Measurements from ENCODE around the gene YIF1A. TPM values are rescaled to one million over a fixed set of nuclear protein-coding genes. Genes with fewer than 3 reads are reported as not detected.

The YIF1A gene
- total RNA-seq, 4 donors from 2014 or later: 39.4 to 79.3 (median 64.5) TPM

- no peak overlapping the region for H3K4me3 ChIP-seq
- H3K27ac ChIP-seq: no peak overlapping the region
- TF ChIP-seq POLR2AphosphoS5 (IDR thresholded peaks at IDR 0.05) (no peak), POLR2A (IDR thresholded peaks at IDR 0.05) (no peak), EP300 (IDR thresholded peaks at IDR 0.05) (no peak)
- TF ChIP-seq, protein P1, sequence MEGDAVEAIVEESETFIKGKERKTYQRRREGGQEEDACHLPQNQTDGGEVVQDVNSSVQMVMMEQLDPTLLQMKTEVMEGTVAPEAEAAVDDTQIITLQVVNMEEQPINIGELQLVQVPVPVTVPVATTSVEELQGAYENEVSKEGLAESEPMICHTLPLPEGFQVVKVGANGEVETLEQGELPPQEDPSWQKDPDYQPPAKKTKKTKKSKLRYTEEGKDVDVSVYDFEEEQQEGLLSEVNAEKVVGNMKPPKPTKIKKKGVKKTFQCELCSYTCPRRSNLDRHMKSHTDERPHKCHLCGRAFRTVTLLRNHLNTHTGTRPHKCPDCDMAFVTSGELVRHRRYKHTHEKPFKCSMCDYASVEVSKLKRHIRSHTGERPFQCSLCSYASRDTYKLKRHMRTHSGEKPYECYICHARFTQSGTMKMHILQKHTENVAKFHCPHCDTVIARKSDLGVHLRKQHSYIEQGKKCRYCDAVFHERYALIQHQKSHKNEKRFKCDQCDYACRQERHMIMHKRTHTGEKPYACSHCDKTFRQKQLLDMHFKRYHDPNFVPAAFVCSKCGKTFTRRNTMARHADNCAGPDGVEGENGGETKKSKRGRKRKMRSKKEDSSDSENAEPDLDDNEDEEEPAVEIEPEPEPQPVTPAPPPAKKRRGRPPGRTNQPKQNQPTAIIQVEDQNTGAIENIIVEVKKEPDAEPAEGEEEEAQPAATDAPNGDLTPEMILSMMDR (IDR thresholded peaks at IDR 0.05): no peak
- 76 to 79% methylated on average over 7 of the region's 7 CpGs for WGBS, 2 donors (ENCODE audit: low coverage in 1 of 2)
- peaks cover 0 to 4% (median 3%) of the 10 kb centered on the region in 3 donors for H3K4me1 ChIP-seq
- ATAC-seq: no peak
- H3K9me3 ChIP-seq: no peaks in the 10 kb centered on the region
- peaks cover 0 to 22% of the 10 kb centered on the region in 2 donors for H3K36me3 ChIP-seq
- H3K27me3 ChIP-seq: no peaks in the 10 kb centered on the region
Measured at GRCh38 chr11:66251809-66252208, 37.1 kb downstream of the YIF1A start.

- Histone ChIP-seq H3K9me3 (no peaks in the 10 kb centered on the region), H3K27me3 (no peaks in the 10 kb centered on the region), H3K4me1 (no peaks in the 10 kb centered on the region), H3K4me3 (no peak overlapping the region), H3K36me3 (peaks cover 0 to 44% of the 10 kb centered on the region in 2 donors), H3K27ac (no peak overlapping the region)
- TF ChIP-seq POLR2AphosphoS5 (IDR thresholded peaks at IDR 0.05) (no peak), POLR2A (IDR thresholded peaks at IDR 0.05) (no peak), EP300 (IDR thresholded peaks at IDR 0.05) (no peak)
- TF ChIP-seq, protein P1 (IDR thresholded peaks at IDR 0.05): no peak
- WGBS, 2 donors (ENCODE audit: low coverage in 1 of 2): 94 to 96% methylated on average over 3 to 4 of the region's 6 CpGs
- no peak for ATAC-seq
Measured at GRCh38 chr11:66248903-66249302, 40.0 kb downstream of the YIF1A start.

- Histone ChIP-seq H3K27ac (no peak overlapping the region), H3K9me3 (no peaks in the 10 kb centered on the region), H3K4me1 (no peaks in the 10 kb centered on the region), H3K27me3 (no peaks in the 10 kb centered on the region), H3K4me3 (no peak overlapping the region), H3K36me3 (peaks cover 0 to 55% of the 10 kb centered on the region in 2 donors)
- 91% methylated on average over 2 of the region's 3 CpGs; no CpG with 5 or more reads in 1 of the 2 donors for WGBS, 2 donors (ENCODE audit: low coverage in 1 of 2)
- no peak for ATAC-seq
- no peak for TF ChIP-seq POLR2AphosphoS5 (IDR thresholded peaks at IDR 0.05)
- TF ChIP-seq, protein P1 (IDR thresholded peaks at IDR 0.05): no peak
- no peak for TF ChIP-seq POLR2A (IDR thresholded peaks at IDR 0.05)
- no peak for TF ChIP-seq EP300 (IDR thresholded peaks at IDR 0.05)
Measured at GRCh38 chr11:66247801-66248200, 41.1 kb downstream of the YIF1A start.

DNA sequence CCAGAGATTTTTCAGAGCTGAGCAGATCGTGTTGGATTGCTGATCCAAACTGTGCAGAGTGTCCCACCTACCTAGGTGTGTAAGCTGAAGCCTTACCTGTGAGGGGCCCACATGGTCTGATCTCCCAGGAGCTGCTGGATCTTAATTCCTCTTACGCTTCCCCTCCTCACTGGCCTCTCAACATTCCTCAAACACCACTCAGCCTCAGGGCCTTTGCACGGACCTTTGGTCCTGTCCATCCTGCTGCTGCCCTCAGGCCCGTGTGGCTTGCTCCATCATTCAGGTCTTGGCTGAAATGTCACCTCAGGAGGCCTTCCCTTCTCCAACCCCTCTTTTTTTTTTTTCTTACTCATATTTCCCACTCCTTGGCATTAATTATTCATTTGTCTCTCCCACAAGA lies 41.6 kb downstream of the YIF1A start:
- no peak for ATAC-seq
- no peaks in the 10 kb centered on the region for H3K9me3 ChIP-seq
- no peak overlapping the region for H3K27ac ChIP-seq
- no peaks in the 10 kb centered on the region for H3K4me1 ChIP-seq
- H3K36me3 ChIP-seq: peaks cover 0 to 60% of the 10 kb centered on the region in 2 donors
- WGBS, 2 donors (ENCODE audit: low coverage in 1 of 2): 64 to 79% methylated on average over 3 to 4 of the region's 4 CpGs
- no peaks in the 10 kb centered on the region for H3K27me3 ChIP-seq
- TF ChIP-seq EP300 (IDR thresholded peaks at IDR 0.05): no peak
- TF ChIP-seq, protein P1 (IDR thresholded peaks at IDR 0.05): no peak
- TF ChIP-seq POLR2A (IDR thresholded peaks at IDR 0.05): no peak
- no peak for TF ChIP-seq POLR2AphosphoS5 (IDR thresholded peaks at IDR 0.05)
- H3K4me3 ChIP-seq: no peak overlapping the region

DNA sequence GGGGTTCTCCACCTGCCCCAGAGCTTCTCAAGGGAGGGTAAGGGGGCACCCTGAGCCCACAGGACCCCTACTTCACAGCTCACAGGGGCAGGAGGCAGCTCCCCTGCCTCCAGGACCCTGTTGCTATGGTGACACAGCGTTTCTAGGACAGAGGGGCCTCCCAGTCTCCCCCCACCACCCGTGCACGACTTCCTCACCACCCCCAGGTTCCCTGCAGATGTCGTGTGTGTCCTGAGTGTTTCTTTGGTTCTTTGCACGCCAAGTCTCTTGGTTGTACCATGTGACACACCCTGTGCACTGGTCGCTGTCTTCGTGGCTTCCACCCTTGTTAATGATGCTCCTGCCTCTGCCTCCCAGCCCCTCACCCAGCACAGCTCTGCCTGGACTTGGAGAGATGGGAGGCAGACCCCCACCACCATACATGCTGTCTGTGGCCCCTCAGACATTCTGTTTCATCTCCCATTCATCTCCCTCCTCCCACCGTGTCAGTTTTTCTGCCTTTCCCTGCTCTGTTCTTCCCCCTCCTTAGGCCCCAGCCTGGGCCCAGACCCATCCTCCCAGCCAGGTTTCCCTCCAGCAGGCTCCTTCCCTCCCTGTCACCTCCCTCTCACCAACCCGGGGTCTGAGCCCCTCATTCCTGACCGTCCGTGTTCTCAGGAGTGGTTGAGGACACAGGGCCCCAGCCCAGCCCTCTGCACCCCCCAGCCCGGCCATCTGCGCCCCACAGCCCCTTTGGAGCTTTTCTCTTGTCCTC lies 45.0 kb downstream of the YIF1A start:
- no peaks in the 10 kb centered on the region for H3K4me1 ChIP-seq
- WGBS, 2 donors (ENCODE audit: low coverage in 1 of 2): 72 to 83% methylated on average over 6 to 8 of the region's 13 CpGs
- no peak overlapping the region for H3K27ac ChIP-seq
- H3K27me3 ChIP-seq: no peaks in the 10 kb centered on the region
- no peaks in the 10 kb centered on the region for H3K9me3 ChIP-seq
- peaks cover 0 to 76% of the 10 kb centered on the region in 2 donors for H3K36me3 ChIP-seq
- ATAC-seq: no peak
- TF ChIP-seq EP300 (IDR thresholded peaks at IDR 0.05) (no peak), POLR2AphosphoS5 (IDR thresholded peaks at IDR 0.05) (no peak), POLR2A (IDR thresholded peaks at IDR 0.05) (no peak)
- TF ChIP-seq, protein P1 (IDR thresholded peaks at IDR 0.05): no peak
- no peak overlapping the region for H3K4me3 ChIP-seq
